H1 (cell line): ENCODE measurements around the gene COQ7. TPM values are rescaled to one million over a fixed set of nuclear protein-coding genes. Genes with fewer than 3 reads are reported as not detected.

Experiments used
- CTCF ChIA-PET: fragments of 300-600 bp; sonication (Branson Sonifier 250); formaldehyde crosslinking; loops from one replicate; lab custom pipeline; 2021; ENCODE audit not compliant: partially characterized antibody; lab: Charles Lee
- POLR2A ChIA-PET: fragments of 300-600 bp; sonication (Branson Sonifier 250); formaldehyde crosslinking; loops from one replicate; lab custom pipeline; 2021; ENCODE audit warnings: inconsistent platforms; ENCODE audit not compliant: partially characterized antibody; lab: Charles Lee
- DNase-seq, 2 experiments: peaks; one replicate each; pipeline versions ENCODE4 v3.0.0 to v3.0.0-alpha.2; 2010 to 2022; ENCODE audit warnings: low spot score in 2 of 2, low read depth in 1 of 2, mixed read lengths in 1 of 2
- FAIRE-seq: peaks from 2 replicates; lab custom pipeline; 2011; peaks lifted over from hg19 to GRCh38; lab: Jason Lieb, UNC
- H2AFZ ChIP-seq: 2 replicates; pipeline ENCODE4 v1.8.1; 2012; ENCODE audit warnings: low read length, inconsistent platforms
- H2AK5ac ChIP-seq: 2 replicates; pipeline ENCODE4 v1.6.1; 2013; ENCODE audit warnings: low read depth, low read length
- H2BK120ac ChIP-seq: replicated peaks from 2 replicates; pipeline ENCODE3; 2013; ENCODE audit warnings: low read depth, low read length, inconsistent platforms
- H2BK12ac ChIP-seq: 2 replicates; pipeline ENCODE4 v1.6.1; 2013; ENCODE audit warnings: low read depth, low read length
- H2BK15ac ChIP-seq: 2 replicates; pipeline ENCODE4 v1.6.1; 2013; ENCODE audit warnings: low read length
- H2BK20ac ChIP-seq: 2 replicates; pipeline ENCODE4 v1.6.1; 2013; ENCODE audit warnings: low read length
- H2BK5ac ChIP-seq: 2 replicates; pipeline ENCODE4 v1.6.1; 2013; ENCODE audit warnings: low read depth, low read length
- H3K14ac ChIP-seq: 2 replicates; pipeline ENCODE4 v1.6.1; 2013; ENCODE audit warnings: inconsistent platforms; ENCODE audit not compliant: insufficient read length
- H3K18ac ChIP-seq: 2 replicates; pipeline ENCODE4 v1.6.1; 2013; ENCODE audit warnings: low read length; ENCODE audit errors: extremely low read depth
- H3K23ac ChIP-seq: 2 replicates; pipeline ENCODE4 v1.6.1; 2013; ENCODE audit warnings: inconsistent platforms; ENCODE audit not compliant: insufficient read length
- H3K23me2 ChIP-seq: 2 replicates; pipeline ENCODE4 v1.6.1; 2013; ENCODE audit warnings: low read depth, low read length
- H3K27ac ChIP-seq: 2 replicates; pipeline ENCODE4 v1.6.1; 2011; ENCODE audit warnings: low read depth, low read length, inconsistent platforms
- H3K27me3 ChIP-seq, 4 experiments: replicated peaks in 1 of 4; 1 replicate in 1 of 4; 2 replicates in 3 of 4; pipeline versions ENCODE4 v1.6.1 to v1.8.1; 2011 to 2013; ENCODE audit warnings: low read length in 3 of 4, mild to moderate bottlenecking in 3 of 4, inconsistent platforms in 2 of 4, mixed read lengths in 2 of 4, moderate library complexity in 1 of 4; ENCODE audit not compliant: control insufficient read depth in 3 of 4, insufficient read depth in 3 of 4; ENCODE audit errors: extremely low read depth in 1 of 4
- H3K36me3 ChIP-seq, 4 experiments: 2 replicates each; pipeline versions ENCODE4 v1.6.1 to v1.8.1; 2011 to 2013; ENCODE audit warnings: mild to moderate bottlenecking in 4 of 4, low read length in 3 of 4, moderate library complexity in 2 of 4, control low read depth in 1 of 4, inconsistent platforms in 1 of 4; ENCODE audit not compliant: insufficient read depth in 4 of 4, control insufficient read depth in 2 of 4
- H3K4ac ChIP-seq: replicated peaks from 2 replicates; pipeline ENCODE3; 2013; ENCODE audit warnings: low read length, low read depth, mixed read lengths, inconsistent platforms; ENCODE audit not compliant: insufficient read length
- H3K4me1 ChIP-seq, 4 experiments: replicated peaks in 1 of 4; 1 replicate in 1 of 4; 2 replicates in 3 of 4; pipeline versions ENCODE4 v1.6.1 to v1.8.1; 2011 to 2013; ENCODE audit warnings: low read length in 3 of 4, inconsistent platforms in 2 of 4, mixed read lengths in 1 of 4; ENCODE audit not compliant: insufficient read depth in 4 of 4, control insufficient read depth in 3 of 4
- H3K4me2 ChIP-seq, 2 experiments: 2 replicates each; pipeline versions ENCODE4 v1.6.1 to v1.8.1; 2011 to 2013; ENCODE audit warnings: low read depth in 2 of 2, low read length in 2 of 2, control low read depth in 1 of 2, inconsistent platforms in 1 of 2, mild to moderate bottlenecking in 1 of 2; ENCODE audit not compliant: insufficient read depth in 1 of 2
- H3K4me3 ChIP-seq, 4 experiments: fragments of 200-600, 300-600 bp in 1 of 4; sonication (generic), shearing (Covaris generic), sonication (Bioruptor Twin) in 1 of 4; 2 replicates each; pipeline versions ENCODE4 v1.5.1 to v1.8.1; 2011 to 2016; ENCODE audit warnings: low read length in 4 of 4, low read depth in 3 of 4, control low read depth in 2 of 4, inconsistent platforms in 2 of 4, mild to moderate bottlenecking in 2 of 4, mixed read lengths in 1 of 4, moderate library complexity in 1 of 4; ENCODE audit not compliant: insufficient read depth in 2 of 4; ENCODE audit errors: extremely low read depth in 1 of 4
- H3K56ac ChIP-seq: replicated peaks from 2 replicates; pipeline ENCODE3; 2013; ENCODE audit warnings: low read depth, mild to moderate bottlenecking, mixed read lengths, low read length, inconsistent platforms; ENCODE audit not compliant: insufficient read length
- H3K79me1 ChIP-seq: 2 replicates; pipeline ENCODE4 v1.6.1; 2013; ENCODE audit warnings: low read depth, low read length, control low read depth
- H3K79me2 ChIP-seq, 2 experiments: 2 replicates each; pipeline versions ENCODE4 v1.6.1 to v1.8.1; 2012 to 2013; ENCODE audit warnings: low read length in 2 of 2, mild to moderate bottlenecking in 2 of 2, inconsistent platforms in 1 of 2; ENCODE audit not compliant: insufficient read depth in 2 of 2, control insufficient read depth in 1 of 2
- H3K9ac ChIP-seq, 4 experiments: replicated peaks in 1 of 4; 1 replicate in 1 of 4; 2 replicates in 3 of 4; pipeline versions ENCODE4 v1.6.1 to v1.8.1; 2011 to 2013; ENCODE audit warnings: low read depth in 3 of 4, low read length in 3 of 4, control low read depth in 2 of 4, mild to moderate bottlenecking in 2 of 4, moderate library complexity in 2 of 4, inconsistent platforms in 1 of 4; ENCODE audit errors: extremely low read depth in 1 of 4
- H3K9me3 ChIP-seq, 2 experiments: 2 replicates each; pipeline versions ENCODE4 v1.6.1 to v1.8.1; 2012 to 2013; ENCODE audit warnings: mild to moderate bottlenecking in 2 of 2, moderate library complexity in 2 of 2, control low read depth in 1 of 2, inconsistent platforms in 1 of 2, low read depth in 1 of 2, low read length in 1 of 2, mixed read lengths in 1 of 2; ENCODE audit not compliant: insufficient read depth in 2 of 2
- H4K20me1 ChIP-seq, 2 experiments: replicated peaks in 1 of 2; 2 replicates each; pipeline versions ENCODE3 to v1.8.1; 2011 to 2013; ENCODE audit warnings: inconsistent platforms in 2 of 2, low read length in 2 of 2, mild to moderate bottlenecking in 1 of 2; ENCODE audit not compliant: insufficient read depth in 2 of 2, control insufficient read depth in 1 of 2
- H4K5ac ChIP-seq: 2 replicates; pipeline ENCODE4 v1.6.1; 2013; ENCODE audit warnings: low read length, low read depth, mixed read lengths, inconsistent platforms; ENCODE audit not compliant: insufficient read length
- H4K8ac ChIP-seq: 2 replicates; pipeline ENCODE4 v1.8.0; 2013; ENCODE audit warnings: mild to moderate bottlenecking, moderate library complexity, low read length, inconsistent platforms; ENCODE audit not compliant: insufficient read depth; ENCODE audit errors: extremely low read depth
- H4K91ac ChIP-seq: replicated peaks from 2 replicates; pipeline ENCODE3; 2013; ENCODE audit warnings: low read length, mixed read lengths, inconsistent platforms; ENCODE audit not compliant: insufficient read length
- CREB1 ChIP-seq: IDR thresholded peaks from 2 replicates; pipeline ENCODE4 v1.6.1; 2012; ENCODE audit warnings: inconsistent platforms
- GABPA ChIP-seq: IDR thresholded peaks from 2 replicates; pipeline ENCODE4 v1.6.1; 2011; ENCODE audit warnings: mild to moderate bottlenecking, low read length, moderate library complexity, borderline replicate concordance; ENCODE audit not compliant: insufficient read depth
- POU5F1 ChIP-seq: IDR thresholded peaks from 2 replicates; pipeline ENCODE4 v1.6.1; 2011; ENCODE audit warnings: low read depth, mild to moderate bottlenecking, low read length, moderate library complexity
- WGBS, 2 experiments: shearing (Covaris generic) in 1 of 2; methylation state at CpG; one replicate each; pipeline versions ENCODE4 v1.1.6 to v1.1.7; 2013 to 2015; ENCODE audit warnings: low lambda C conversion rate in 2 of 2, mixed read lengths in 2 of 2, inconsistent platforms in 1 of 2, low coverage in 1 of 2, missing lambda C conversion rate in 1 of 2; ENCODE audit not compliant: insufficient replicate concordance in 2 of 2, insufficient coverage in 1 of 2, insufficient read length in 1 of 2; ENCODE audit errors: extremely low coverage in 1 of 2, missing lambda C conversion rate in 1 of 2; 5-methylcytosine and 5-hydroxymethylcytosine counted together
- polyA plus RNA-seq, 7 experiments: library from polyadenylated mRNA; depleted of rRNA in 3 of 7; stranded (reverse) in 5 of 7; unstranded in 2 of 7; fragments of >200 nt in 5 of 7; fragments of 200-250 nt in 2 of 7; gene quantifications; 1 replicate in 5 of 7; 2 replicates in 1 of 7; 4 replicates in 1 of 7; pipeline versions ENCODE4 v1.2.1 to v1.2.3, GENCODE V29; 2011 to 2013; ENCODE audit warnings: missing spikeins in 2 of 7, mixed read lengths in 2 of 7
- total RNA-seq: library from RNA; stranded (reverse); fragmentation: NEBNext Ultra II Directional; extraction: Animal tissue kit (Norgen Biotek cat#: 25700); gene quantifications from 2 replicates; pipeline ENCODE4 v1.2.1, GENCODE V29; 2021

The COQ7 gene
- total and polyA plus RNA-seq, 2 of the 8 experiments (the other 6 are each of a cell fraction or from before 2014, with no cell fraction given) = 7.1 to 15.2 TPM

GRCh38 chr16:19098173-19098572, 30.8 kb downstream of the COQ7 start:
- Histone ChIP-seq H3K23ac (no peak overlapping the region), H3K4me3 (no peak overlapping the region), H3K4me2 (no peak overlapping the region), H4K5ac (no peak overlapping the region), H2BK20ac (no peak overlapping the region), H3K27ac (no peak overlapping the region), H3K79me2 (no peaks in the 10 kb centered on the region), H2BK5ac (no peak overlapping the region), H4K8ac (no peak overlapping the region), H3K18ac (no peak overlapping the region), H2AK5ac (no peak overlapping the region), H2BK15ac (no peak overlapping the region), H2AFZ (no peak overlapping the region), H4K91ac (no peak overlapping the region), H3K56ac (no peak overlapping the region), H3K4ac (no peak overlapping the region), H2BK12ac (no peak overlapping the region), H3K9ac (no peak overlapping the region), H3K23me2 (no peaks in the 10 kb centered on the region), H3K79me1 (no peaks in the 10 kb centered on the region), H2BK120ac (no peak overlapping the region), H3K27me3 (no peaks in the 10 kb centered on the region; a peak in 1 of 7 replicates), H3K36me3 (no peaks in the 10 kb centered on the region), H4K20me1 (no peaks in the 10 kb centered on the region), H3K14ac (no peak overlapping the region), H3K4me1 (no peaks in the 10 kb centered on the region), H3K9me3 (no peaks in the 10 kb centered on the region; a peak in 1 of 4 replicates)
- FAIRE-seq = no peak
- DNase-seq = no peak
- POLR2A ChIA-PET = no interaction called here
- TF ChIP-seq CREB1 = no peak
- TF ChIP-seq POU5F1 = no peak
- no peak for TF ChIP-seq GABPA
- WGBS, 2 experiments = 85% methylated on average over 1 of the region's 1 CpG; no CpG with 5 or more reads in 1 of the 2 experiments
- CTCF ChIA-PET = interaction anchor here (0.8 kb wide), 1 partner anchor 18 kb away, joined by 4 read pairs; no protein-coding TSS in a partner anchor
